ENCODE data around the gene PMCH.

GRCh38 chr12:102204025-102204424 is 6.4 kb upstream of the PMCH start:
- TF ChIP-seq JUNB (IDR thresholded peaks at IDR 0.05) (no peak), RNF2 (IDR thresholded peaks at IDR 0.05; ENCODE audit: borderline replicate concordance, low read depth) (no peak), REST (IDR thresholded peaks at IDR 0.05) (no peak), ZFP36 (IDR thresholded peaks at IDR 0.05; ENCODE audit: borderline replicate concordance, partially characterized antibody) (no peak), MYC (IDR thresholded peaks at IDR 0.05; ENCODE audit: borderline replicate concordance, low read length) (no peak), CEBPB (IDR thresholded peaks at IDR 0.05) (no peak)
- TF ChIP-seq, protein P1, sequence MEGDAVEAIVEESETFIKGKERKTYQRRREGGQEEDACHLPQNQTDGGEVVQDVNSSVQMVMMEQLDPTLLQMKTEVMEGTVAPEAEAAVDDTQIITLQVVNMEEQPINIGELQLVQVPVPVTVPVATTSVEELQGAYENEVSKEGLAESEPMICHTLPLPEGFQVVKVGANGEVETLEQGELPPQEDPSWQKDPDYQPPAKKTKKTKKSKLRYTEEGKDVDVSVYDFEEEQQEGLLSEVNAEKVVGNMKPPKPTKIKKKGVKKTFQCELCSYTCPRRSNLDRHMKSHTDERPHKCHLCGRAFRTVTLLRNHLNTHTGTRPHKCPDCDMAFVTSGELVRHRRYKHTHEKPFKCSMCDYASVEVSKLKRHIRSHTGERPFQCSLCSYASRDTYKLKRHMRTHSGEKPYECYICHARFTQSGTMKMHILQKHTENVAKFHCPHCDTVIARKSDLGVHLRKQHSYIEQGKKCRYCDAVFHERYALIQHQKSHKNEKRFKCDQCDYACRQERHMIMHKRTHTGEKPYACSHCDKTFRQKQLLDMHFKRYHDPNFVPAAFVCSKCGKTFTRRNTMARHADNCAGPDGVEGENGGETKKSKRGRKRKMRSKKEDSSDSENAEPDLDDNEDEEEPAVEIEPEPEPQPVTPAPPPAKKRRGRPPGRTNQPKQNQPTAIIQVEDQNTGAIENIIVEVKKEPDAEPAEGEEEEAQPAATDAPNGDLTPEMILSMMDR (IDR thresholded peaks at IDR 0.05), result no peak

All from A549 (cell line).